PC-9 (cell line): ENCODE measurements around the gene ZMIZ1.

ENCODE experiments used
- EZH2 ChIP-seq: fragments of 200-600 bp; sonication (generic); IDR thresholded peaks from 2 replicates; pipeline ENCODE4 v1.8.0; 2017; ENCODE audit warnings: antibody characterized with exemption, low read depth
- TF ChIP-seq, protein P1 (sequence below): fragments of 200-600 bp; sonication (generic); conservative IDR thresholded peaks from 2 replicates; pipeline ENCODE4 v1.6.1; 2017; ENCODE audit warnings: mixed run types, antibody characterized with exemption, mild to moderate bottlenecking, moderate library complexity

DNA sequence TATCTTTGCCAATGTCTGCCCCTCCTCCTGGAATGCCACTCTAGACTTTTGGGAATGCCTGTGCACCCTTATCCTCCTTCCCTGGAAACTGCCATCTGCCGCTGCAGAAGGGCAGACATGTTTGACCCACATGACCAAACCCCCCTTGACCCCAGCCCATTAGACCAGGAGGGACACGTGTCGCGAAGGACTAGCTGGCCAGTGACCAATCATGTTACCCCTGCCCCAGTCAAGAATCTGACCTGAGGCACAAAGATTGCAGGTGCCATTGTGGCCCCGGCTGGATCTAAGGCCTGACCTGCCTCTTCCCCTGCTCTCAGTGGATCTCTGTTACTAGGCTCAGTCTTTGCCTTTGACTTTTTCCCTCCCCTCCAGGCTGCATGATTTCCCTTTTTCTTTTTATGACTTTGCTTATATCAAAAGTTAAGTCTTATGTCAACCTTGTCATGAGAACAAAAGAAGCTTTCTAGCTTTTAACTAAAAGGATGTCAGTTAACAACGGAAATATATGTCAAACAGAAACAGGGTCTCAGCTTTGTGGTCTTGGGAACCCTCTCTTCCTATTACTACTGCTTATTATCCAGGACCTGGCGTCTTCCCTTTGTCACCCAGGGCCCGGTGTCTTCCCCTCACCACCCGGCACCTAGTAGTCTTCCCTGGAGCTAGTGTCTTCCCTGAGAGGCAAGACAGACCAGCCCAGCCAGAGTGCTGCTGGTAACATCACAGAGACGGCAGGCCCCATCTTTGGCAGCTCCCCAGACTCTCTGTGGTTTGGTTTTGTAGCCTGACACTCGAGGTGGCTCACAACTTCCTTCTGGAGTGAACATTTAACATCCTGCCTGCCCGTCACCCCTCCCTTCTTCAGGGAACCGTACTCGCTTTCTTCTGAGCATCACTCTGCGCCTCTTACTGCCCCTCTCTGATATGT, 254.1 kb downstream of the ZMIZ1 start:
- TF ChIP-seq, protein P1, sequence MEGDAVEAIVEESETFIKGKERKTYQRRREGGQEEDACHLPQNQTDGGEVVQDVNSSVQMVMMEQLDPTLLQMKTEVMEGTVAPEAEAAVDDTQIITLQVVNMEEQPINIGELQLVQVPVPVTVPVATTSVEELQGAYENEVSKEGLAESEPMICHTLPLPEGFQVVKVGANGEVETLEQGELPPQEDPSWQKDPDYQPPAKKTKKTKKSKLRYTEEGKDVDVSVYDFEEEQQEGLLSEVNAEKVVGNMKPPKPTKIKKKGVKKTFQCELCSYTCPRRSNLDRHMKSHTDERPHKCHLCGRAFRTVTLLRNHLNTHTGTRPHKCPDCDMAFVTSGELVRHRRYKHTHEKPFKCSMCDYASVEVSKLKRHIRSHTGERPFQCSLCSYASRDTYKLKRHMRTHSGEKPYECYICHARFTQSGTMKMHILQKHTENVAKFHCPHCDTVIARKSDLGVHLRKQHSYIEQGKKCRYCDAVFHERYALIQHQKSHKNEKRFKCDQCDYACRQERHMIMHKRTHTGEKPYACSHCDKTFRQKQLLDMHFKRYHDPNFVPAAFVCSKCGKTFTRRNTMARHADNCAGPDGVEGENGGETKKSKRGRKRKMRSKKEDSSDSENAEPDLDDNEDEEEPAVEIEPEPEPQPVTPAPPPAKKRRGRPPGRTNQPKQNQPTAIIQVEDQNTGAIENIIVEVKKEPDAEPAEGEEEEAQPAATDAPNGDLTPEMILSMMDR, result no peak
- TF ChIP-seq EZH2, result no peak
